IMR-90 (cell line): ENCODE results near the gene RAB3GAP2.

ENCODE experiments used
- BHLHE40 ChIP-seq: fragments of 150-350 bp; IDR thresholded peaks from 2 replicates; pipeline ENCODE4 v1.6.1; 2016; ENCODE audit warnings: mild to moderate bottlenecking, low read depth, low read length
- POLR2A ChIP-seq: IDR thresholded peaks from 2 replicates; pipeline ENCODE4 v1.6.1; 2012; ENCODE audit warnings: mild to moderate bottlenecking, low read depth, low read length
- RAD21 ChIP-seq: IDR thresholded peaks from 2 replicates; pipeline ENCODE4 v1.6.1; 2012; ENCODE audit warnings: low read length, improper control_type of control experiment
- TF ChIP-seq, protein P1 (sequence below): conservative IDR thresholded peaks from 2 replicates; pipeline ENCODE4 v1.5.1; 2012; ENCODE audit warnings: mild to moderate bottlenecking, low read depth, low read length, improper control_type of control experiment

DNA sequence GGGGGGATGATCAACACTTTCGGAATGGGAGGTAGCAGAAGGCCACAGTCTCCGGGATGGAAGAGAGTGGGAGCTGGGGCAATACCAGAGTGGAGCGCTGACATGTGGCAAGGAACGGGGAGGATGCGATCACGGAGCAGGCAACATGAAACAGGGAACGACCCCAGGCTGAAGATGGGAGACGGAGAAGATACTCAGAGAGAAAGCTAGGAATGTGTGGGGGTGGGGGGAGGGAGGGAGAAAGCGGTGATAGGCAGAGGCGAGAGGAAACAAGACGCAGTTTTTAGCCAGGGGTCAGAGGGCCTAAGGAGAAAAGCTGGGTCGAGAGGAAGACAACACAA, 577 bp downstream of the RAB3GAP2 start:
- TF ChIP-seq, protein P1, sequence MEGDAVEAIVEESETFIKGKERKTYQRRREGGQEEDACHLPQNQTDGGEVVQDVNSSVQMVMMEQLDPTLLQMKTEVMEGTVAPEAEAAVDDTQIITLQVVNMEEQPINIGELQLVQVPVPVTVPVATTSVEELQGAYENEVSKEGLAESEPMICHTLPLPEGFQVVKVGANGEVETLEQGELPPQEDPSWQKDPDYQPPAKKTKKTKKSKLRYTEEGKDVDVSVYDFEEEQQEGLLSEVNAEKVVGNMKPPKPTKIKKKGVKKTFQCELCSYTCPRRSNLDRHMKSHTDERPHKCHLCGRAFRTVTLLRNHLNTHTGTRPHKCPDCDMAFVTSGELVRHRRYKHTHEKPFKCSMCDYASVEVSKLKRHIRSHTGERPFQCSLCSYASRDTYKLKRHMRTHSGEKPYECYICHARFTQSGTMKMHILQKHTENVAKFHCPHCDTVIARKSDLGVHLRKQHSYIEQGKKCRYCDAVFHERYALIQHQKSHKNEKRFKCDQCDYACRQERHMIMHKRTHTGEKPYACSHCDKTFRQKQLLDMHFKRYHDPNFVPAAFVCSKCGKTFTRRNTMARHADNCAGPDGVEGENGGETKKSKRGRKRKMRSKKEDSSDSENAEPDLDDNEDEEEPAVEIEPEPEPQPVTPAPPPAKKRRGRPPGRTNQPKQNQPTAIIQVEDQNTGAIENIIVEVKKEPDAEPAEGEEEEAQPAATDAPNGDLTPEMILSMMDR = no peak
- TF ChIP-seq BHLHE40 = no peak
- TF ChIP-seq POLR2A = no peak
- TF ChIP-seq RAD21 = no peak
